HEK293T (cell line): ENCODE measurements around the gene SOCS2.

Source experiments
- CTCF ChIA-PET: fragments of 350-600 bp; formaldehyde crosslinking; extraction: SDS; loops from one replicate; lab custom pipeline; 2021; ENCODE audit warnings: antibody characterized with exemption, inconsistent platforms; lab: Yijun Ruan, JAX
- POLR2A ChIA-PET: fragments of 350-600 bp; formaldehyde crosslinking; extraction: SDS; loops from one replicate; lab custom pipeline; 2020; ENCODE audit warnings: antibody characterized with exemption, inconsistent platforms; lab: Yijun Ruan, JAX
- DNase-seq: peaks from one replicate; pipeline ENCODE4 v3.0.0; 2012; ENCODE audit warnings: mixed read lengths; ENCODE audit errors: extremely low spot score
- ARNT ChIP-seq: fragments of 450-650 bp; IDR thresholded peaks from 2 replicates; pipeline ENCODE4 v1.6.1; 2017; ENCODE audit warnings: mild to moderate bottlenecking
- BHLHE40 ChIP-seq: fragments of 450-650 bp; IDR thresholded peaks from 2 replicates; pipeline ENCODE4 v1.6.1; 2016; ENCODE audit warnings: mild to moderate bottlenecking, moderate library complexity, borderline replicate concordance
- CTBP1 ChIP-seq: fragments of 450-650 bp; IDR thresholded peaks from 2 replicates; pipeline ENCODE4 v1.6.1; 2016; ENCODE audit warnings: borderline replicate concordance
- ELF4 ChIP-seq: fragments of 450-650 bp; IDR thresholded peaks from 2 replicates; pipeline ENCODE4 v1.6.1; 2017; ENCODE audit warnings: antibody characterized with exemption
- FOXA1 ChIP-seq: fragments of 450-650 bp; IDR thresholded peaks from 2 replicates; pipeline ENCODE4 v1.6.1; 2016; ENCODE audit warnings: mild to moderate bottlenecking
- FOXK2 ChIP-seq: fragments of 450-650 bp; IDR thresholded peaks from 2 replicates; pipeline ENCODE4 v1.6.1; 2016; ENCODE audit warnings: mild to moderate bottlenecking
- FOXM1 ChIP-seq: fragments of 450-650 bp; IDR thresholded peaks from 2 replicates; pipeline ENCODE4 v1.6.1; 2017; ENCODE audit warnings: mild to moderate bottlenecking, borderline replicate concordance
- HDGF ChIP-seq: fragments of 450-650 bp; IDR thresholded peaks from 2 replicates; pipeline ENCODE4 v1.6.1; 2017; ENCODE audit warnings: antibody characterized with exemption, borderline replicate concordance
- L3MBTL2 ChIP-seq: fragments of 450-650 bp; conservative IDR thresholded peaks from 2 replicates; pipeline ENCODE4 v1.6.1; 2016; ENCODE audit warnings: mild to moderate bottlenecking
- LEF1 ChIP-seq: fragments of 450-650 bp; IDR thresholded peaks from 2 replicates; pipeline ENCODE4 v1.6.1; 2017; ENCODE audit warnings: mild to moderate bottlenecking, borderline replicate concordance
- NFRKB ChIP-seq: fragments of 450-650 bp; IDR thresholded peaks from 2 replicates; pipeline ENCODE4 v1.6.1; 2016; ENCODE audit warnings: mild to moderate bottlenecking, moderate library complexity
- SP1 ChIP-seq: fragments of 450-650 bp; IDR thresholded peaks from 2 replicates; pipeline ENCODE4 v1.6.1; 2017
- SUZ12 ChIP-seq: fragments of 450-650 bp; IDR thresholded peaks from 2 replicates; pipeline ENCODE4 v1.6.1; 2016; ENCODE audit warnings: mild to moderate bottlenecking
- TARDBP ChIP-seq: fragments of 450-650 bp; IDR thresholded peaks from 2 replicates; pipeline ENCODE4 v1.6.1; 2016
- ZNF384 ChIP-seq: fragments of 450-650 bp; IDR thresholded peaks from 2 replicates; pipeline ENCODE4 v1.6.1; 2016
- TF ChIP-seq, protein P1 (sequence below): fragments of 450-650 bp; IDR thresholded peaks from 2 replicates; pipeline ENCODE4 v1.6.1; 2016

The SOCS2 gene, protein sequence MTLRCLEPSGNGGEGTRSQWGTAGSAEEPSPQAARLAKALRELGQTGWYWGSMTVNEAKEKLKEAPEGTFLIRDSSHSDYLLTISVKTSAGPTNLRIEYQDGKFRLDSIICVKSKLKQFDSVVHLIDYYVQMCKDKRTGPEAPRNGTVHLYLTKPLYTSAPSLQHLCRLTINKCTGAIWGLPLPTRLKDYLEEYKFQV

DNA sequence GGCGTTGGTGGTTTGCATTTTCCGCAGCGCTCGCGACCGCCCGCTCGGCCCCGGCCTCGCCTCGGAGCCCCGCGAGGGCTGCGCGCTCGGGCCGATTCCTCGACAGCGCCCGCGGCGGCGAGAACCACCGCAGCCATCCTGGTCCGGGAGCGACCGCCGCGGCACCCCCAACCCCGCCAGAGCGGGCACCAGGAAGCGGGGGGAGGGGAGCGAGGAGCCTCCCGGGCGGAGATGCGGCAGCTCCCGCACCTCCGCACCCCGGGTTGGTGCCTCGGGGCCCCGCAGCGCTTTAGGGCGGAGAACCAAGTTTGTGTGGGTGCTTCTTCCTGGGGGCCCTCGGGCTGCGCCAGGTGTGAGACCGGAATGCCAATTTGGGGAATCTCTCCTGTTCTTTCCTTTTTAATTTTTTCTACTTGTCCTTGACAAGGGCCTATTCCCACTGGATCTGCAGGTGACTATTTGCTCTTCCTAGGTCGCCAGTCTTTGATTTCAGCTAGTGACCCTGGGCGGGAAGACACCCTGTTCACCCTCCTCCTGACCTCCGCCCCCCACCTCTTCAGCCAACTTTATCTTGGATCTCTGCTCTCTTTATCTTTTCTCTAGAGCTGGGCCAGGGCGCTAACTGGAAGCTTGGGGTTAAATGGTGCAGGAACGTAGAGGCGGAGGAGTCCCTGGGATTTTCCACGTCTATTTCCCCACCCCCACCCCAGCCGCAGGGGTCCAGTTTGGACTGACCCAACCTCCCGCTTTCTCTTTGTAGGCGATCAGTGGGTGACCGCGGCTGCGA, at the start of gene SOCS2:
Gene SOCS2, plus strand, starts transcription at position 751 of the 787 bp plus-strand sequence. CDS start 223 bp downstream, outside the sequence.
- DNase-seq = peak; percentile 51
- ChIA-PET POLR2A (interaction anchor here (0.9 kb wide), 1 partner anchor 173 kb away, joined by 3 read pairs; no protein-coding TSS in a partner anchor), CTCF (interaction anchor here (0.5 kb wide), 1 partner anchor 15 kb away, joined by 3 read pairs; no protein-coding TSS in a partner anchor)
- no peak for TF ChIP-seq ZNF384
- TF ChIP-seq ELF4 = no peak
- TF ChIP-seq NFRKB = no peak
- no peak for TF ChIP-seq CTBP1

DNA sequence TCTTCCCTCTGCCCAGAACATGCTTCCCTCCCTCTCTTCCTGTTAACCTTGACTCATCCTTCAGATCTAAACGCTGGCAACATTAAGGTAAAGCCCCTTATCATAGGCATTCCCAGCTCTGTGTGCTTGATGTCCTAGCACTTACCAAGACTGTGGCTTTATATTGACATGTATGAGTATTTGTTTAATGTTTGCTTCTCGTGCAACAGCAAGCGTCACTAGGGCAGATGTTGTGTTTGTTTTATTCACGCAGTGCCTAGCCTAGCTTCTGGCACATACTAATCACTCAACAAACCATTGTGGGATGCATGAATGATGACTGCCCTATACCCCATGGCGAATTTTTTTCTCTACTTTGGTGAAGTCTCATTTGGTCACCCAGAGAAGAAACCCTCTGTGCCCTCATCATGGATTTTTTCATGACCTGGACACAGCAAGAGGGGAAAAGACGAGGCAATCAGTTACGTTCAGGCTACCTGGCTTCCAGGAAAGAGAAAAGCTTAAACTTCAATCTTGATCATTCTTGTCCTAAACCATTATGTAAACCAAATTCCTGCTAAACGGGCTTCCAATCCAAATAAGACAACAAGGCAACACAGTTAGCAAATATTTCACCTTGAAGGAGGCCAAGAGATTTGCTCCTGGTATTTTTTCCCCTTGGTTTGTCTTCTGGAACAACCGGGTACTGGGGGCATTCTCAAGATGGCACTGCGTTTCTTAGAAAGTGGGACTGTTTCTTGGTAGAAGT, 47.9 kb upstream of the SOCS2 start:
- POLR2A ChIA-PET = no interaction called here
- CTCF ChIA-PET = interaction anchor here (1.9 kb wide), 1 partner anchor 578 kb away, joined by 6 read pairs; no protein-coding TSS in a partner anchor
- TF ChIP-seq BHLHE40 (no peak), L3MBTL2 (no peak), ELF4 (no peak), FOXK2 (no peak), ARNT (no peak), LEF1 (no peak), TARDBP (no peak), FOXA1 (no peak), SP1 (no peak), ZNF384 (no peak), NFRKB (no peak)
- no peak for DNase-seq

DNA sequence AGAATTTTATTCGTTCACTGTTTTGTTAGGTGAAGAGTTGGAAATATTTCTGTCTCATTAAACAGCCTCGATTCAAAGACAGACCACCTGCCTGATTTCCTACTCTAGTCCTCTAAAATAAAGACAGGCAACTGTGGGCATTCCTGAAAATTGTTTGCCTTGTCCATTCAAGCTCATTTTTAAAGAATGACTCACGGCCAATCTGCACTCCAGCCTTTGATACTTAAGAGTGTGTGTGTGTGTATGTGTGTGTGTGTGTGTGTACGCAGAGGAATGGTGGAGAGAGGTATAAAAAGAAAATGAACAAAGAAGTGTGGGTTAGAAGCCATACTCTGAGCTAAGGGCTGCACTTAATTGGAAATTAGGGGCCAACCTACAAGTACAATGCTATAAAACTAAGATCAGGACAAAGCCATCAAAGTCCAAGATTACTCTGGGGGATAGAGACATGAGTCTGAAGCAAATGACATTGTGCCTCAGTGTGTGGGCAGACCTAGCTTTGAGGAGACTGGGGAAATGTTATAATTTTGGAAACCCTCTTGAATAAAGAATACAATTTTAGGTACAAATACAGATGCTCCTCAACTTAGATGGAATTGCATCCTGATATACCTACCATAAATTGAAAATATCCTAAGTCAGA, 45.6 kb upstream of the SOCS2 start:
- CTCF ChIA-PET = interaction anchor here (0.6 to 1.2 kb wide), 7 partner anchors 11 to 575 kb away, joined by 3 to 7 read pairs (median 4); no protein-coding TSS in a partner anchor
- TF ChIP-seq BHLHE40 (no peak), NFRKB (no peak), FOXA1 (no peak), CTBP1 (no peak), FOXM1 (no peak), FOXK2 (no peak), ZNF384 (no peak), ARNT (no peak), L3MBTL2 (no peak)
- POLR2A ChIA-PET = no interaction called here
- DNase-seq = no peak

DNA sequence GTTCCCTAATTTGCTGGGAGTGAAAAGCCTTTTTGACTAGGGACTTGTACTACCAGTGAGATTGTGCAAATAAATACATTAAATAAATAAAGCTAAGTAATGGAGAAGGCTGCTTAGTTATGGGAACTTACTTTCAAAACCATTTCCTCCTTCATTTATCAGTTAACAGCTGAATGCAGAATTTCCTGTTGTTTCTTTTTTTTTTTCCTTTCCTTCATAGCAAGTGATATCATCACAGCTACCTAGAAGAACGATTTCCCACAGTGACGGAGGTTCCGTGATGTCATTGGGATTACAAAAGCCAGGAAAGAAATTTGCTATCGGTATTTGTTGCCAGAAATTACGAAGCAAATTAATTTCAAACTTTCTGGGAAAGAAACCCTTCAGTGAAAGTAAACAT, 42.1 kb upstream of the SOCS2 start:
- CTCF ChIA-PET = no interaction called here
- DNase-seq = no peak
- POLR2A ChIA-PET = no interaction called here
- TF ChIP-seq FOXA1 = no peak

DNA sequence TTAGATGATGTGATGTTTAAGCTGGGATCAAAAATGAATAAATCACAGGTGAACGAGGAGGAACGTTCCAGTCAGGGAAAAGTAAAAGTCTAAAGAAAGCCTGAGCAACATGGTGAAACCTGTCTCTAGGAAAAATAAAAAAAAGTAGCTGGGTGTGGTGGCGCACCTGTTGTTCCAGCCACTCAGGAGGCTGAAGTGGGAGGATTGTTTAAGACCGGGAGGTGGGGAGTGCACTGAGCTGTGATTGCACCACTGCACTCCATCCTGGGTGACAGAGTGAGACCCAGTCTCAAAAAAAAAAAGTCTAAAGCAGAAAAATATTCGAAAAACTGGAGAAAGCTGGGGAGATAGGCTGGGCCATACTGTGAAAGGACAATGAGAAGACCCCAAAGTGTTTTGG, 39.2 kb upstream of the SOCS2 start:
- DNase-seq = no peak
- POLR2A ChIA-PET = no interaction called here
- CTCF ChIA-PET = interaction anchor here (0.6 kb wide), 1 partner anchor 569 kb away, joined by 3 read pairs; no protein-coding TSS in a partner anchor
- no peak for TF ChIP-seq HDGF
- TF ChIP-seq ZNF384 = no peak
- no peak for TF ChIP-seq ARNT

DNA sequence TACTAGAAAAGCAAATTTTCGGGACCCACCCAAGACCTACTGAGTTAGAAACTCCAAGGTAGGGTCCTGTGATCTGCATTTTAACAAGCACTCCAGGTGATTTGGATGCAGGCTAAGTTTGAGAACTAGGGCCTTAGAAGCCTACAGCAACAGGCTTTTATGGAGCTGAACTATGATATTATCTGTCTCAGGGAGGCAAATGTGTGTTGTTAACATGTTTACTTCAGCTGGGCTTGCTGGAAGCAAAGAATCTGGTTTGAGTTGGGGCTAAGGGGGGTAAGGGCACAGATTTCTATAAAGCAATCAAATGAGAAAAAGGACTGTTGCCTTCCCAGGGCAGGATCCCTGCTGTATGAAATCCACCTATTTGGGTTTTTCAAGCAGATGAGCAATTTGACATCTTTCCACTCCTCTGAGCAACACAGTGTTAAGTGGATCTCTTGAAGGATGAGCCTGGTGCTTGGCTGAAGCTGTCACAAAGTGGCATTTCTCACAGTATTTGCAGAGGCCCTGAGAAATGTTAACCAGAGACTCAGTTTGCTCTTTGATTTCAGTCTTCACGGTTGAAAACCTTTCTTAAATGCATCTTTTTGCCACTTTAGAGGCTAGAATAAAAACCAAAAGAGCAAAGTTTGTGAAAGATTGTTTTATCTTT, 36.2 kb upstream of the SOCS2 start:
- no peak for DNase-seq
- ChIA-PET POLR2A (no interaction called here), CTCF (interaction anchor here (0.6 to 1.2 kb wide), 2 partner anchors 125 to 565 kb away, joined by 3 read pairs; no protein-coding TSS in a partner anchor)
- TF ChIP-seq FOXK2 = no peak
- no peak for TF ChIP-seq BHLHE40
- no peak for TF ChIP-seq ELF4
- no peak for TF ChIP-seq LEF1
- TF ChIP-seq FOXM1 = no peak
- no peak for TF ChIP-seq FOXA1

DNA sequence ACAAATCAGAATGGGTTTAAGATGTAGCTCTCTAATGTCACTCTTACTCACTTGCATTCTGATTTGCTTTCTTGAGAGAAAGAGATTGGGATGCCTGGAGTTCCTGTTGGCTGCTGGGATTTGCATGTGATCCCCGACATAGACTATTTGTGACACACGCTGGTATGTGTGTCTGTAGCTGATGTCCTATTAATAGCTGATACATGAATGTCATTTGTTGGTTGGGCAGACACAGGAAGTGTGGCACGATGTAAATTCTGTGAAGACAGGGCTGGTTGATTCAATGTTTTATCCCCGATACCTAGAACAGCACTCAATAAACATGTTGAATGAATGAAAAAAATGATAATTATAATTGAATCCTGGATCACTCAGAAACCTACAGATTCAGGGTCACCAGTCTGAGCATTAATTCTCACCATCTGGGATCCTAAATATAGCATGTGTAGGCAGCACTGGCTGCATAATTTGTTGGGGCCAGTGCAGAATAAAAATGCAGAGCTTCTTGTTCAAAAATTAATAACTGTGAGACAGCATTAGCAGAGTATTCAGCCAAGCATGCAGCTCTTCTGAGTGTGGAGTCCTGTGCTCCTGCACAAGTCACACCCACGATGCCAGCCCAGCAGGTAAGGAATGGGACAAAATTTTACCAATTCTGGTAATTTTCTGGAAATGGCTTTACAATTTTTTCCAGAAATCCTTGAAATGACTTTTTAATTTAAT, 35.5 kb upstream of the SOCS2 start:
- TF ChIP-seq ARNT (no peak), NFRKB (no peak), FOXK2 (no peak), HDGF (no peak), SP1 (no peak), BHLHE40 (no peak), ZNF384 (no peak), L3MBTL2 (no peak), LEF1 (no peak), SUZ12 (no peak), FOXM1 (no peak), ELF4 (no peak)
- TF ChIP-seq, protein P1, sequence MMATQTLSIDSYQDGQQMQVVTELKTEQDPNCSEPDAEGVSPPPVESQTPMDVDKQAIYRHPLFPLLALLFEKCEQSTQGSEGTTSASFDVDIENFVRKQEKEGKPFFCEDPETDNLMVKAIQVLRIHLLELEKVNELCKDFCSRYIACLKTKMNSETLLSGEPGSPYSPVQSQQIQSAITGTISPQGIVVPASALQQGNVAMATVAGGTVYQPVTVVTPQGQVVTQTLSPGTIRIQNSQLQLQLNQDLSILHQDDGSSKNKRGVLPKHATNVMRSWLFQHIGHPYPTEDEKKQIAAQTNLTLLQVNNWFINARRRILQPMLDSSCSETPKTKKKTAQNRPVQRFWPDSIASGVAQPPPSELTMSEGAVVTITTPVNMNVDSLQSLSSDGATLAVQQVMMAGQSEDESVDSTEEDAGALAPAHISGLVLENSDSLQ = no peak
- ChIA-PET CTCF (interaction anchor here (0.6 to 1.2 kb wide), 3 partner anchors 31 to 564 kb away, joined by 3 read pairs; no protein-coding TSS in a partner anchor), POLR2A (no interaction called here)
- no peak for DNase-seq
